ENCODE measurements around the gene RNF31. TPM values are rescaled to one million over a fixed set of nuclear protein-coding genes. Genes with fewer than 3 reads are reported as not detected.

RNF31 gene
- total and polyA plus RNA-seq, 2 of the 13 experiments (the other 11 are each of a cell fraction or from before 2014, with no cell fraction given), result 48.2 to 86.8 TPM

GRCh38 chr14:24115422-24116127 is 31.7 kb upstream of the RNF31 start (continued):
- 0 out of 2 replicates have a peak, but pooled peaks have one; percentile 51 for TF ChIP-seq ARHGAP35 (CRISPR knock-in tag; IDR thresholded peaks at IDR 0.05; ENCODE audit: borderline replicate concordance)
- no peak for TF ChIP-seq NFKBIZ (CRISPR knock-in tag; IDR thresholded peaks at IDR 0.05)
- TF ChIP-seq KLF12 (CRISPR knock-in tag; IDR thresholded peaks at IDR 0.05; ENCODE audit: borderline replicate concordance), result peak; percentile 72
- TF ChIP-seq, protein P1, sequence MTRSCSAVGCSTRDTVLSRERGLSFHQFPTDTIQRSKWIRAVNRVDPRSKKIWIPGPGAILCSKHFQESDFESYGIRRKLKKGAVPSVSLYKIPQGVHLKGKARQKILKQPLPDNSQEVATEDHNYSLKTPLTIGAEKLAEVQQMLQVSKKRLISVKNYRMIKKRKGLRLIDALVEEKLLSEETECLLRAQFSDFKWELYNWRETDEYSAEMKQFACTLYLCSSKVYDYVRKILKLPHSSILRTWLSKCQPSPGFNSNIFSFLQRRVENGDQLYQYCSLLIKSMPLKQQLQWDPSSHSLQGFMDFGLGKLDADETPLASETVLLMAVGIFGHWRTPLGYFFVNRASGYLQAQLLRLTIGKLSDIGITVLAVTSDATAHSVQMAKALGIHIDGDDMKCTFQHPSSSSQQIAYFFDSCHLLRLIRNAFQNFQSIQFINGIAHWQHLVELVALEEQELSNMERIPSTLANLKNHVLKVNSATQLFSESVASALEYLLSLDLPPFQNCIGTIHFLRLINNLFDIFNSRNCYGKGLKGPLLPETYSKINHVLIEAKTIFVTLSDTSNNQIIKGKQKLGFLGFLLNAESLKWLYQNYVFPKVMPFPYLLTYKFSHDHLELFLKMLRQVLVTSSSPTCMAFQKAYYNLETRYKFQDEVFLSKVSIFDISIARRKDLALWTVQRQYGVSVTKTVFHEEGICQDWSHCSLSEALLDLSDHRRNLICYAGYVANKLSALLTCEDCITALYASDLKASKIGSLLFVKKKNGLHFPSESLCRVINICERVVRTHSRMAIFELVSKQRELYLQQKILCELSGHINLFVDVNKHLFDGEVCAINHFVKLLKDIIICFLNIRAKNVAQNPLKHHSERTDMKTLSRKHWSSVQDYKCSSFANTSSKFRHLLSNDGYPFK (CRISPR knock-in tag; IDR thresholded peaks at IDR 0.05; ENCODE audit: borderline replicate concordance), result peak; percentile 9; the same call in 1 of the 2 replicates
- no peak for TF ChIP-seq PCBP1 (IDR thresholded peaks at IDR 0.05; ENCODE audit: borderline replicate concordance, low read depth, low read length)
- no peak; the same call in 1 of the 2 replicates for TF ChIP-seq STAT5B (CRISPR knock-in tag; IDR thresholded peaks at IDR 0.05)
- peak; percentile 86; the same call in 1 of the 2 replicates for TF ChIP-seq THAP7 (CRISPR knock-in tag; IDR thresholded peaks at IDR 0.05)
- TF ChIP-seq AHR (CRISPR knock-in tag; IDR thresholded peaks at IDR 0.05), result no peak; the same call in 1 of the 2 replicates
- TF ChIP-seq ZNF577 (CRISPR knock-in tag; IDR thresholded peaks at IDR 0.05; ENCODE audit: borderline replicate concordance, low read depth), result no peak
- TF ChIP-seq ZNF687 (CRISPR knock-in tag; IDR thresholded peaks at IDR 0.05), result no peak
- TF ChIP-seq REPIN1 (CRISPR knock-in tag; IDR thresholded peaks at IDR 0.05; ENCODE audit: borderline replicate concordance, low read depth), result no peak
- TF ChIP-seq ZFP1 (CRISPR knock-in tag; IDR thresholded peaks at IDR 0.05), result no peak
- 0 out of 2 replicates have a peak, but pooled peaks have one; percentile 82 for TF ChIP-seq ZFP90 (CRISPR knock-in tag; IDR thresholded peaks at IDR 0.05; ENCODE audit: borderline replicate concordance)
- no peak for TF ChIP-seq REL (CRISPR knock-in tag; conservative IDR thresholded peaks at IDR 0.05)
- TF ChIP-seq ZNF33B (CRISPR knock-in tag; IDR thresholded peaks at IDR 0.05), result 0 out of 2 replicates have a peak, but pooled peaks have one; percentile 65
- TF ChIP-seq TEAD3 (CRISPR knock-in tag; optimal IDR thresholded peaks at IDR 0.05; ENCODE audit: borderline replicate concordance), result peak; percentile 55
- no peak for TF ChIP-seq ZNF44 (CRISPR knock-in tag; IDR thresholded peaks at IDR 0.05)
- no peak for TF ChIP-seq POLR2G (IDR thresholded peaks at IDR 0.05; ENCODE audit: low read depth, low read length)
- no peak for TF ChIP-seq ZFX (CRISPR knock-in tag; IDR thresholded peaks at IDR 0.05; ENCODE audit: low read depth)
- 0 out of 2 replicates have a peak, but pooled peaks have one; percentile 35 for TF ChIP-seq ZC3H4 (CRISPR knock-in tag; IDR thresholded peaks at IDR 0.05; ENCODE audit: borderline replicate concordance)
- no peak for TF ChIP-seq ZNF34 (CRISPR knock-in tag; IDR thresholded peaks at IDR 0.05; ENCODE audit: borderline replicate concordance)
- no peak for TF ChIP-seq GTF3A (CRISPR knock-in tag; conservative IDR thresholded peaks at IDR 0.05)

All from HepG2 (cell line).